Vagina (tissue), 2 donors: ENCODE data around the gene TIAM2.

Source experiments
- POLR2A ChIP-seq, 2 donors: fragments of 450-650 bp; IDR thresholded peaks; one replicate each; pipeline ENCODE4 v1.6.1; 2017; ENCODE audit warnings: antibody characterized with exemption in 2 of 2, mild to moderate bottlenecking in 2 of 2, moderate library complexity in 2 of 2
- POLR2AphosphoS5 ChIP-seq, 2 donors: sonication (generic); formaldehyde crosslinking; IDR thresholded peaks; one replicate each; pipeline ENCODE4 v1.9.0; 2017; ENCODE audit warnings: antibody characterized with exemption in 2 of 2, mild to moderate bottlenecking in 2 of 2, low read depth in 1 of 2; ENCODE audit not compliant: insufficient read depth in 1 of 2
- TF ChIP-seq, protein P1 (sequence below), 3 experiments: fragments of 450-650 bp in 2 of 3; fragments of 200-600 bp in 1 of 3; sonication (generic) in 1 of 3; IDR thresholded peaks; one replicate each; pipeline ENCODE4 v1.5.1; 2017 to 2019; ENCODE audit warnings: antibody characterized with exemption in 3 of 3, mild to moderate bottlenecking in 2 of 3, moderate library complexity in 2 of 3

DNA sequence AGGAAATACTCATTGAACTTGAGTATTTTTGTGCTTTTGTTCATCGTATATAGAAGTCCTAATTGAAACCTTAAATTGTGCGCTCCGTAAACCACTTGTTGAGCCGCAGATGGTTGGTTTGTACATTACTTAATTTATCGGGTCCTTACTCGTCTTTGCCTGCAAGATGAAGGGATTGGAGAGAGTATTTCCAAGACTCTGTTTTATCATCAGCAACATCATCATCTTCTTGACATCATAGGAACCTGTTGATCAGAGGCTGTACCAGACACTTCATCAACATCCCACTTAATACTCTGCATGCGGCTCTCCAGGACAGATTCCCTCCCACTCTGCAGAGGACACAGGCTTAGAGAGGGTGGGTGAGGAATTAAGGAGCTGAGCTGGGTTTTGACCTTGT lies 28.6 kb downstream of the TIAM2 start:
- TF ChIP-seq, protein P1, sequence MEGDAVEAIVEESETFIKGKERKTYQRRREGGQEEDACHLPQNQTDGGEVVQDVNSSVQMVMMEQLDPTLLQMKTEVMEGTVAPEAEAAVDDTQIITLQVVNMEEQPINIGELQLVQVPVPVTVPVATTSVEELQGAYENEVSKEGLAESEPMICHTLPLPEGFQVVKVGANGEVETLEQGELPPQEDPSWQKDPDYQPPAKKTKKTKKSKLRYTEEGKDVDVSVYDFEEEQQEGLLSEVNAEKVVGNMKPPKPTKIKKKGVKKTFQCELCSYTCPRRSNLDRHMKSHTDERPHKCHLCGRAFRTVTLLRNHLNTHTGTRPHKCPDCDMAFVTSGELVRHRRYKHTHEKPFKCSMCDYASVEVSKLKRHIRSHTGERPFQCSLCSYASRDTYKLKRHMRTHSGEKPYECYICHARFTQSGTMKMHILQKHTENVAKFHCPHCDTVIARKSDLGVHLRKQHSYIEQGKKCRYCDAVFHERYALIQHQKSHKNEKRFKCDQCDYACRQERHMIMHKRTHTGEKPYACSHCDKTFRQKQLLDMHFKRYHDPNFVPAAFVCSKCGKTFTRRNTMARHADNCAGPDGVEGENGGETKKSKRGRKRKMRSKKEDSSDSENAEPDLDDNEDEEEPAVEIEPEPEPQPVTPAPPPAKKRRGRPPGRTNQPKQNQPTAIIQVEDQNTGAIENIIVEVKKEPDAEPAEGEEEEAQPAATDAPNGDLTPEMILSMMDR (IDR thresholded peaks at IDR 0.05): no peak
- TF ChIP-seq POLR2AphosphoS5 (IDR thresholded peaks at IDR 0.05; ENCODE audit: insufficient read depth in 1 of 2, low read depth in 1 of 2): no peak
- TF ChIP-seq POLR2A (IDR thresholded peaks at IDR 0.05): no peak
